GM19467 (cell line): ENCODE measurements around the gene SCGB1C1.

Experiments used
- ATAC-seq: cut with Tn5 transposase; IDR thresholded peaks from one replicate; pipeline ENCODE4 v1.9.1; 2021; ENCODE audit warnings: mild to moderate bottlenecking, moderate library complexity; ENCODE audit not compliant: unreplicated experiment

Gene SCGB1C1

GRCh38 chr11:204587-205109 lies 11.8 kb downstream of the SCGB1C1 start:
- no peak for ATAC-seq

DNA sequence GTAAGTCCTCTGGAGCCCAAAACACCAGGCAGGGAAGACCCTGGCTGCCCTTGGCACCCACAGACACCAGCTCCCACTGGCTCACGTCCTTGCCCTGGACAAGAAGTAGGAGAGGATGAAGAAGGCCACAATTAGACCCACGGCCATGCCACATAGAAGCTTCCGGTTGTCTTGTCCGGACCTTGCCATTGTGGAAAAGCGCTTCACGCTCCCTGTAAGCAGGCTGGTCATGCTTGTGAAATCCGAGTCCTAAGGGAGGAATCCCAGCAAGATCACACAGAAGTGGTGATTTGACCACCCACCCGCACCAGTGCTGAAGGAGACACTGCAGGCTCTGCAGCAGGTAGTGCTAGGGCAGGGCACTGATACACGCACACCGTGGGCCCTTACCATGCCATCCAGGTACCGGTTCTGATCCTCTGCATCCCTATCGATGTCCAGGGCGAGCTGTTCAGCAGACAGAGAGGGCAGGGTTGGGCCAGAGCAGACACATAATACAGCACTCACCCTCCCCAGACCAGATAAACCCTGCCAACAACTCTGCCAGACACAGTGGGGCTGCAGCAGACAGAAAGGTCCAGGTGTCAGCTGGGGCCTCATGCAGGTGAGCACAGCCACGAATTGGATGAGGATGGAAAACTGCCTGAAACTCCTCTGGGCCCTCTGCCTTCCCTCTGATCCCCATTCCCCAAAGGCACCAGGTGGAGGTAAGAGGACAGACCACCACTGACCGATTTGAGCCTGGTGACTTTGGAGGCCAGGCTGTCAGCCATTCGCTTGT lies 12.5 kb downstream of the SCGB1C1 start:
- ATAC-seq = no peak

GRCh38 chr11:206002-206384 lies 13.1 kb downstream of the SCGB1C1 start:
- no peak for ATAC-seq

DNA sequence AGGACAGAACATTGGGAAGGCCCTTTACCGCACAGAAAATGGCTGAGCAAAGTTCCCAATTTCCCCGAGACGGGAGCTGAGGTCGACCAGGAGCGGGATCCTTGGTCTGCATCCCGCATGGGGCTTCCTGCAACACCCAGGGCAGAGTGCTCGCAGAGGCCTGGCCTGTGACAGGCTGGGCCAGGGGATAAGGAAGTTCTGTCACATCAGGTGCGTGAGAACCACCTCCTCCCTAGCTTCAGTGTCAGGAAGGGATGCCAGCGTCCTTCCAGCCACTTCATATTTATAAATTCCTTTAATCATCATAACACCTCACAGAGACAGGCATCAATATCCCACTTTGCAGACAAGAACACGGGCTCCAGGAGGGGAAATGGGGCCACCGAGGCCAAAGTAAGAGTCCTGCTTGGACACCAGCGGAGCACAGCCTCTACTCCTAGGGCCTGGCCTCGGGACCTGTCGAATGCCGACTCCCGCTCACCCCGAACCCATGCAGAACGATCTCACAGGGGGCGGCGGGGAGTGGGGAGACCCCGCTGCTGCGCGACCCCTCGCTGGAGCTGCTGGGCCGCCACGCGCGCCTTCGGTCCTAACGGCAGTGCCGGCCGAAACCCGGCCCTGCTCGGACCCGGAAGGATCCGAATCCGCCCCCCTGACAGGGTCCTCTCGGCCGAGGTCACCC lies 13.8 kb downstream of the SCGB1C1 start:
- peak; percentile 4 for ATAC-seq

DNA sequence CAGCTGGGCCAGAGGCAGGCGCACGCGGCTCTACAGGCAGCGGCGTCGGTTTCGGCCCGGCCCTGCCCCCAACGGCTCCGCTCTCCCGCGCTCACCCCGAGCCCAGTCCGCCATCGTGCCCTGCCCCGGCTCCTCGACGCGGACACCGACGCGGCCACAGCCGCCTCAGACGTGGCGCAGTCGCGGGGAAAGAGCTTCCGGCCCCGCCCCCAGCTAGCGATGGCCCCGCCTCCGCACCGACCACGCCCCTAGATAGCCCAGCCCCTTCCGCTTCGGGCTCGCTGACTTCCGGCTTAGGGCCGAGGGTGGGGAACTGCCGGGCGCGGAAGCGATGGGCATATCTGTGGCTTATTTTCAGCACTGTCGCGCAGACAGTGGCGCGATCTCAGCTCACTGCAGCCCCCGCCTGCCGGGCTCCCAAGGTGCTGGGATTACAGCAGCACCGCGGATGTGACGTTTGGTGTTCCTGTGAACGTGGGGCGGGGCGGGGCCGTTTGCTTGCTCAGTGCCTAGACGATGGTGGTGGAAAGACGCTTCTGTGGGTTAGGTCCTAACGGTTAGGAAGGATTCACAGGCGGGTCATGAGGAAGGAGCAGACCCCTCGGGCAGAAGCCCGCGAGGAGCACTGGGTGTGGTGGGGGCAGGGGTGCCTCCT lies 14.5 kb downstream of the SCGB1C1 start, which contains the start of the genes BET1L and RIC8A:
Gene BET1L, minus strand, starts transcription at position 192 of the 655 bp plus-strand sequence. Its CDS starts 78 bp downstream, at position 114.
Gene RIC8A, plus strand, starts transcription at position 501 of the 655 bp plus-strand sequence. CDS start 1,147 bp downstream, outside the sequence.
- peak; percentile 72 for ATAC-seq

DNA sequence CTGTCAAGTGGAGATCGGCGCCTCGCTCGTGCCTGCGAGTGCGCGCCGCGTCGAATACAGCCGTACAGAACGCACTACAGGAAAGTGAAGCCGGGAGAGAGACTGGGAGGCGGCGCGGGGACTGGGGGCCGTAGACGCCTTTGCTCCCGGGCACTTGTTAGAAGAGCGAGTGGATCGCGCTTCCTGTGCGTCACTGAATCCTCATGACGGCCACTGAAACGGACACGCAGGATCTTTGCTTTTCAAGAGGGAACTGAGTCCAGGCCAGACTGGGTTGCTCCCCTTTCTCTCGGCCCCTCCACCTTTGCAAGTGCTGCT lies 14.9 kb downstream of the SCGB1C1 start:
- ATAC-seq = no peak

DNA sequence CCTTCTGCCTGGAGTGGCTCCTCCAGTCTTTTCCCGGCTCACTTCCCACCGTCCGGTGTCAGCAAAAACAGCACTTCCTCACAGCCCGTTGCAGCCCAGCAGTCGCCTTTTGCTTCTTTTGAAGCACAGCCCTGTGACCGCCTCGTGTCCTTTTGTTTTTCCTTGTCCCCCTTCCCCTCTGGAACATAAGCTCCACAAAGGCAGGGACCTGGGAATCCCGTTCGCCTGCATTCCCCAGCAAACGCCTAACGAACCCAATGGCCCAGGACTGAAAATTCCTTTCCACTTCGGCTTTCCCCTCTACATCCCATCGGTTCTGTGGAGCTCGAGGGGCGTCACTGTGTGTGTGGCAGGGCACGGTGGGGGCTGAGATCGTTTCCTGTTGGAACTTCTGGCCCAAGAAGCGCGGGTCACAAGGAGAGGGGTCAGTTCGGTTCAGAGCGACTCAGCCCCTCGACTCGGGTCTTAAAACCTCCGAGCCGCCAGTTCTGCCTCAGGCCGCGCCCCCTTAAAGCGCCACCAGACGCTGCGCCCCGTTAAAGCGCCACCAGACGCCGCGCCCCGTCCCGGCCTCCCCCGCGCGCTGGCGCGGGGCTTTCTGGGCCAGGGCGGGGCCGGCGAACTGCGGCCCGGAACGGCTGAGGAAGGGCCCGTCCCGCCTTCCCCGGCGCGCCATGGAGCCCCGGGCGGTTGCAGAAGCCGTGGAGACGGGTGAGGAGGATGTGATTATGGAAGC lies 15.5 kb downstream of the SCGB1C1 start:
- ATAC-seq = peak; percentile 38

GRCh38 chr11:208917-209260 lies 16.0 kb downstream of the SCGB1C1 start:
- ATAC-seq = no peak

DNA sequence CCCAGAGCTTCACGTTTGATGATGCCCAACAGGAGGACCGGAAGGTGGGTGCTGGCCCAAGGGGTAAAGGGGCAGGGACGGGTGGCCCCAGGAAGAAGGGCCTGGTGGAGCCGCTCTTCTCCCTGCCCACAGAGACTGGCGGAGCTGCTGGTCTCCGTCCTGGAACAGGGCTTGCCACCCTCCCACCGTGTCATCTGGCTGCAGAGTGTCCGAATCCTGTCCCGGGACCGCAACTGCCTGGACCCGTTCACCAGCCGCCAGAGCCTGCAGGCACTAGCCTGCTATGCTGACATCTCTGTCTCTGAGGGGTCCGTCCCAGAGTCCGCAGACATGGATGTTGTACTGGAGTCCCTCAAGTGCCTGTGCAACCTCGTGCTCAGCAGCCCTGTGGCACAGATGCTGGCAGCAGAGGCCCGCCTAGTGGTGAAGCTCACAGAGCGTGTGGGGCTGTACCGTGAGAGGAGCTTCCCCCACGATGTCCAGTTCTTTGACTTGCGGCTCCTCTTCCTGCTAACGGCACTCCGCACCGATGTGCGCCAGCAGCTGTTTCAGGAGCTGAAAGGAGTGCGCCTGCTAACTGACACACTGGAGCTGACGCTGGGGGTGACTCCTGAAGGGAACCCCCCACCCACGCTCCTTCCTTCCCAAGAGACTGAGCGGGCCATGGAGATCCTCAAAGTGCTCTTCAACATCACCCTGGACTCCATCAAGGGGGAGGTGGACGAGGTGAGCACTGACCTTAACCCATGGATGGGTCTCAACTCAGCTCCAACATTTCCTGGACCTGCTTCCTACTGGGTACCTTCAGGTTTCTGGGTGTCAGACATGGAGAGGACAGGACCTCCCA lies 16.6 kb downstream of the SCGB1C1 start:
- ATAC-seq = no peak

- ATAC-seq = no peak
Observed at GRCh38 chr11:210122-210802, 17.4 kb downstream of the SCGB1C1 start.

GRCh38 chr11:210803-211180 lies 17.9 kb downstream of the SCGB1C1 start:
- no peak for ATAC-seq

DNA sequence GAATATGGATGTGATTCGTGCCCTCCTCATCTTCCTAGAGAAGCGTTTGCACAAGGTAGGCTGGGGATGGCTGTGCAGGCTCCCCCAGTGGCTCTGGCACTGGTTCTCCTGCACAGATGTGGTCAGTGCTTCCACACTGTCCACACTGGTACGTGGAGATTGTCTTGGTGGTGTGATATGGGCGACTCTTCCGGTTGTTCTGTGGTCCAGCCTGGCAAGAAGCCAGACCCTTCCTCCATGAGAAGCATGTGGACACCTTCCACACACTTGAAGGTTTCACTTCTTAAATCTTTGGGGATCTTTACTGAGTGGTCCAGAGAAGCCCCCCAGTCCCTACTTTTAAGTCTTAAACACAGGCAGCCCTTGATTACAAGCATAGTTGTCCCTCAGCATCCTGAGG lies 18.4 kb downstream of the SCGB1C1 start:
- no peak for ATAC-seq

GRCh38 chr11:211741-212140 lies 18.9 kb downstream of the SCGB1C1 start:
- no peak for ATAC-seq

DNA sequence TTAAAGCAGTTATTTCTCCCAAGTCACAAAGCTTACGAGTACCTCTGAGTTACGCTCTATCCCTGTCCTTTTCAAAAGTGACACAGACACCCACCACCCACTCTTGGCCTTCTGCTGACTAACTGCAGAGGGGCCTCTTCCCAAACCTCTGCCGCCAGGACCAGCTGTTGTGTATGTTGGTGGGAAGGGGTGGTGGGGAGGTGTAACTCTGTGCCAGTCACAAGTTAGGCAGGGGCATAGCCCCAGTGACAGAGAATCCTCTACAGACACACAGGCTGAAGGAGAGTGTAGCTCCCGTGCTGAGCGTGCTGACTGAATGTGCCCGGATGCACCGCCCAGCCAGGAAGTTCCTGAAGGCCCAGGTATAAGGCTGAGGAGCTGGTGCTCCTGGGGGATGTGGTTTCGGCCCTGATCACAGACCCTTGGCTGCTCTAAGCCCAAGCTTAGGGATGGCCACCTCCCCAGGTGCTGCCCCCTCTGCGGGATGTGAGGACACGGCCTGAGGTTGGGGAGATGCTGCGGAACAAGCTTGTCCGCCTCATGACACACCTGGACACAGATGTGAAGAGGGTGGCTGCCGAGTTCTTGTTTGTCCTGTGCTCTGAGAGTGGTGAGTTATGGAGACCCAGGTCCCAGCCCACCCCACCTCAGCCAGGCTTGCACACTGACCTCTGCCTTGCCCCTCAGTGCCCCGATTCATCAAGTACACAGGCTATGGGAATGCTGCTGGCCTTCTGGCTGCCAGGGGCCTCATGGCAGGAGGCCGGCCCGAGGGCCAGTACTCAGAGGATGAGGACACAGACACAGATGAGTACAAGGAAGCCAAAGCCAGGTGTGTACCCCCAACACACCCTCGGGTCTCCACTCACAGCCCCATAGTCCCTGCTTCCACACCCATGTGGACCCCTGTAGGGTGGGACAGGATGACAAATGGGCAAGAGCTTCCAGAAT lies 19.5 kb downstream of the SCGB1C1 start:
- ATAC-seq = no peak

DNA sequence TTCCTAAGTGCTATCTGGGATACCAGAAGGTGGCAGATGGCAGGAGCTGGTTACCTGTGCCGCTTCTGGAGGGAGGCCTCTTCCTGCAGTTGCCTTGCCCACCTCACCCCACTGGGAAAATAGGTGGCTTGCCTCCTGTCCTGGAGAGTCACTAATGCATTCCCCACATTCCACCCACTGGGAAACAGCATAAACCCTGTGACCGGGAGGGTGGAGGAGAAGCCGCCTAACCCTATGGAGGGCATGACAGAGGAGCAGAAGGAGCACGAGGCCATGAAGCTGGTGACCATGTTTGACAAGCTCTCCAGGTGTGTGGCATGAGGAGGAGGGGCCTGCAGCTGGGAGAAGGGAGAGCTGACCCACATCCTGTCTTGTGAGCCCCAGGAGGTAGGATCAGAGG lies 20.2 kb downstream of the SCGB1C1 start:
- ATAC-seq = no peak

DNA sequence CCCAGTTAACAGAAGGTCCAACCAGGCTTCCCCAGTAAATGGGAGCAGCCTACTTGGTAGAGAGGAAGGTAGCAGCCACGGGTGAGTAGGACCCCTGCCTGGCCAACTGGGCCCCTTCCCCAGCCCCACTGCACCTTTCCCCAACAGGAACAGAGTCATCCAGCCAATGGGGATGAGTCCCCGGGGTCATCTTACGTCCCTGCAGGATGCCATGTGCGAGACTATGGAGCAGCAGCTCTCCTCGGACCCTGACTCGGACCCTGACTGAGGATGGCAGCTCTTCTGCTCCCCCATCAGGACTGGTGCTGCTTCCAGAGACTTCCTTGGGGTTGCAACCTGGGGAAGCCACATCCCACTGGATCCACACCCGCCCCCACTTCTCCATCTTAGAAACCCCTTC lies 21.2 kb downstream of the SCGB1C1 start:
- ATAC-seq = no peak

- ATAC-seq = no peak
Observed at GRCh38 chr11:215581-216037, 22.7 kb downstream of the SCGB1C1 start.
